Activated CD4-positive, alpha-beta T cell treated with anti-CD3 and anti-CD28 coated beads, Interleukin-2, amount 10 ng/mL, durations not matched to agents 7 days and 5 days (primary cell): ENCODE measurements around the gene SLC18A3. TPM values are rescaled to one million over a fixed set of nuclear protein-coding genes. Genes with fewer than 3 reads are reported as not detected.
A peak's percentile ranks its signal among the peaks of the same experiment; 100 is the strongest.

ENCODE experiments used
- CTCF ChIA-PET: fragments of 350-600 bp; sonication (Branson Sonifier 250); formaldehyde crosslinking; loops from one replicate; lab custom pipeline; 2021; ENCODE audit warnings: antibody characterized with exemption; lab: Charles Lee
- POLR2A ChIA-PET: fragments of 350-600 bp; sonication (Branson Sonifier 250); formaldehyde crosslinking; loops from one replicate; lab custom pipeline; 2021; ENCODE audit warnings: antibody characterized with exemption; lab: Charles Lee
- DNase-seq: peaks from one replicate; pipeline ENCODE4 v3.0.0-alpha.2; 2020
- H3K27ac Mint-ChIP-seq: one replicate; pipeline ENCODE4 v1.8.0; 2021; ENCODE audit warnings: mild to moderate bottlenecking, moderate library complexity, mixed read lengths
- H3K27me3 Mint-ChIP-seq: one replicate; pipeline ENCODE4 v1.8.0; 2021; ENCODE audit warnings: mixed read lengths
- H3K36me3 Mint-ChIP-seq: one replicate; pipeline ENCODE4 v1.8.0; 2021; ENCODE audit warnings: low read depth, mixed read lengths
- H3K4me1 Mint-ChIP-seq: one replicate; pipeline ENCODE4 v1.8.0; 2021; ENCODE audit warnings: mixed read lengths
- H3K4me3 Mint-ChIP-seq: one replicate; pipeline ENCODE4 v1.8.0; 2021; ENCODE audit warnings: mild to moderate bottlenecking, moderate library complexity, mixed read lengths
- H3K9me3 Mint-ChIP-seq: one replicate; pipeline ENCODE4 v1.8.0; 2021; ENCODE audit warnings: mixed read lengths
- total RNA-seq, 2 experiments: library from RNA; stranded (reverse); gene quantifications; one replicate each; pipeline ENCODE4 v1.2.3, GENCODE V29; 2021

The SLC18A3 gene
- total RNA-seq, 2 experiments from 2014 or later: not detected

- ChIA-PET CTCF (no interaction called here), POLR2A (no interaction called here)
- DNase-seq: no peak
- H3K9me3 Mint-ChIP-seq: peaks cover 2% of the 10 kb centered on the region
- peaks cover 6% of the 10 kb centered on the region for H3K36me3 Mint-ChIP-seq
- H3K4me1 Mint-ChIP-seq: peaks cover 2% of the 10 kb centered on the region
- H3K27me3 Mint-ChIP-seq: peaks cover 33% of the 10 kb centered on the region
- H3K27ac Mint-ChIP-seq: no peak overlapping the region
- no peak overlapping the region for H3K4me3 Mint-ChIP-seq
Observed at GRCh38 chr10:49617121-49618020, 7.3 kb downstream of the SLC18A3 start.

- Mint-ChIP-seq H3K36me3 (no peaks in the 10 kb centered on the region), H3K9me3 (no peaks in the 10 kb centered on the region), H3K27ac (no peak overlapping the region), H3K27me3 (peaks cover 19% of the 10 kb centered on the region), H3K4me1 (peaks cover under 1% of the 10 kb centered on the region), H3K4me3 (no peak overlapping the region)
- POLR2A ChIA-PET: no interaction called here
- no peak for DNase-seq
- CTCF ChIA-PET: no interaction called here
Observed at GRCh38 chr10:49618821-49619220, 8.7 kb downstream of the SLC18A3 start.

GRCh38 chr10:49619613-49620012 is 9.5 kb downstream of the SLC18A3 start:
- Mint-ChIP-seq H3K36me3 (no peaks in the 10 kb centered on the region), H3K27me3 (peaks cover 15% of the 10 kb centered on the region), H3K27ac (no peak overlapping the region), H3K9me3 (no peaks in the 10 kb centered on the region), H3K4me1 (no peaks in the 10 kb centered on the region), H3K4me3 (no peak overlapping the region)
- POLR2A ChIA-PET: no interaction called here
- CTCF ChIA-PET: no interaction called here
- no peak for DNase-seq

GRCh38 chr10:49620286-49620810 is 10.2 kb downstream of the SLC18A3 start:
- Mint-ChIP-seq H3K9me3 (no peaks in the 10 kb centered on the region), H3K4me1 (no peaks in the 10 kb centered on the region), H3K27ac (no peak overlapping the region), H3K27me3 (peaks cover 10% of the 10 kb centered on the region), H3K36me3 (no peaks in the 10 kb centered on the region), H3K4me3 (no peak overlapping the region)
- no peak for DNase-seq
- CTCF ChIA-PET: no interaction called here
- POLR2A ChIA-PET: no interaction called here

GRCh38 chr10:49620841-49621378 is 10.8 kb downstream of the SLC18A3 start:
- Mint-ChIP-seq H3K36me3 (no peaks in the 10 kb centered on the region), H3K27me3 (peaks cover 4% of the 10 kb centered on the region), H3K27ac (no peak overlapping the region), H3K4me1 (no peaks in the 10 kb centered on the region), H3K4me3 (no peak overlapping the region), H3K9me3 (no peaks in the 10 kb centered on the region)
- ChIA-PET CTCF (no interaction called here), POLR2A (no interaction called here)
- DNase-seq: no peak

- ChIA-PET CTCF (no interaction called here), POLR2A (no interaction called here)
- Mint-ChIP-seq H3K9me3 (no peaks in the 10 kb centered on the region), H3K27ac (no peak overlapping the region), H3K4me1 (no peaks in the 10 kb centered on the region), H3K4me3 (no peak overlapping the region), H3K36me3 (no peaks in the 10 kb centered on the region), H3K27me3 (peaks cover 2% of the 10 kb centered on the region)
- no peak for DNase-seq
Observed at GRCh38 chr10:49621561-49621960, 11.5 kb downstream of the SLC18A3 start.

GRCh38 chr10:49622426-49623425 is 12.6 kb downstream of the SLC18A3 start:
- CTCF ChIA-PET: no interaction called here
- DNase-seq: no peak
- Mint-ChIP-seq H3K27ac (peak overlapping the region; percentile 22), H3K27me3 (no peaks in the 10 kb centered on the region), H3K4me1 (no peaks in the 10 kb centered on the region), H3K36me3 (no peaks in the 10 kb centered on the region), H3K9me3 (no peaks in the 10 kb centered on the region), H3K4me3 (no peak overlapping the region)
- POLR2A ChIA-PET: no interaction called here

GRCh38 chr10:49624629-49625028 is 14.5 kb downstream of the SLC18A3 start:
- Mint-ChIP-seq H3K27ac (no peak overlapping the region), H3K4me1 (no peaks in the 10 kb centered on the region), H3K36me3 (no peaks in the 10 kb centered on the region), H3K4me3 (no peak overlapping the region), H3K9me3 (no peaks in the 10 kb centered on the region), H3K27me3 (no peaks in the 10 kb centered on the region)
- no peak for DNase-seq
- ChIA-PET CTCF (no interaction called here), POLR2A (no interaction called here)

- no peaks in the 10 kb centered on the region for H3K36me3 Mint-ChIP-seq
- CTCF ChIA-PET: no interaction called here
- DNase-seq: no peak
Observed at GRCh38 chr10:49625411-49625810, 15.3 kb downstream of the SLC18A3 start.

GRCh38 chr10:49627038-49627437 is 16.9 kb downstream of the SLC18A3 start:
- Mint-ChIP-seq H3K4me1 (no peaks in the 10 kb centered on the region), H3K36me3 (no peaks in the 10 kb centered on the region), H3K9me3 (no peaks in the 10 kb centered on the region), H3K27ac (no peak overlapping the region), H3K4me3 (no peak overlapping the region), H3K27me3 (no peaks in the 10 kb centered on the region)
- ChIA-PET CTCF (no interaction called here), POLR2A (no interaction called here)
- no peak for DNase-seq

More at GRCh38 chr10:49625411-49625810, 15.3 kb downstream of the SLC18A3 start:
- Mint-ChIP-seq H3K4me3 (no peak overlapping the region), H3K9me3 (no peaks in the 10 kb centered on the region), H3K27me3 (no peaks in the 10 kb centered on the region), H3K4me1 (no peaks in the 10 kb centered on the region), H3K27ac (no peak overlapping the region)
- POLR2A ChIA-PET: no interaction called here

GRCh38 chr10:49627644-49628247 is 17.6 kb downstream of the SLC18A3 start:
- H3K4me3 Mint-ChIP-seq: no peak overlapping the region
- ChIA-PET CTCF (no interaction called here), POLR2A (no interaction called here)
- DNase-seq: no peak
- H3K4me1 Mint-ChIP-seq: no peaks in the 10 kb centered on the region
- no peaks in the 10 kb centered on the region for H3K9me3 Mint-ChIP-seq
- H3K27ac Mint-ChIP-seq: no peak overlapping the region
- no peaks in the 10 kb centered on the region for H3K27me3 Mint-ChIP-seq
- H3K36me3 Mint-ChIP-seq: no peaks in the 10 kb centered on the region

GRCh38 chr10:49628599-49628998 is 18.5 kb downstream of the SLC18A3 start:
- CTCF ChIA-PET: no interaction called here
- Mint-ChIP-seq H3K9me3 (no peaks in the 10 kb centered on the region), H3K27me3 (no peaks in the 10 kb centered on the region), H3K27ac (no peak overlapping the region), H3K4me3 (no peak overlapping the region), H3K4me1 (no peaks in the 10 kb centered on the region), H3K36me3 (no peaks in the 10 kb centered on the region)
- DNase-seq: no peak
- POLR2A ChIA-PET: no interaction called here
